AG08396 (cell line): ENCODE data around the gene OTUB2.

Experiments used
- DNase-seq: peaks from one replicate; pipeline ENCODE4 v3.0.0; 2012; ENCODE audit warnings: low spot score, mixed read lengths

OTUB2 gene

DNA sequence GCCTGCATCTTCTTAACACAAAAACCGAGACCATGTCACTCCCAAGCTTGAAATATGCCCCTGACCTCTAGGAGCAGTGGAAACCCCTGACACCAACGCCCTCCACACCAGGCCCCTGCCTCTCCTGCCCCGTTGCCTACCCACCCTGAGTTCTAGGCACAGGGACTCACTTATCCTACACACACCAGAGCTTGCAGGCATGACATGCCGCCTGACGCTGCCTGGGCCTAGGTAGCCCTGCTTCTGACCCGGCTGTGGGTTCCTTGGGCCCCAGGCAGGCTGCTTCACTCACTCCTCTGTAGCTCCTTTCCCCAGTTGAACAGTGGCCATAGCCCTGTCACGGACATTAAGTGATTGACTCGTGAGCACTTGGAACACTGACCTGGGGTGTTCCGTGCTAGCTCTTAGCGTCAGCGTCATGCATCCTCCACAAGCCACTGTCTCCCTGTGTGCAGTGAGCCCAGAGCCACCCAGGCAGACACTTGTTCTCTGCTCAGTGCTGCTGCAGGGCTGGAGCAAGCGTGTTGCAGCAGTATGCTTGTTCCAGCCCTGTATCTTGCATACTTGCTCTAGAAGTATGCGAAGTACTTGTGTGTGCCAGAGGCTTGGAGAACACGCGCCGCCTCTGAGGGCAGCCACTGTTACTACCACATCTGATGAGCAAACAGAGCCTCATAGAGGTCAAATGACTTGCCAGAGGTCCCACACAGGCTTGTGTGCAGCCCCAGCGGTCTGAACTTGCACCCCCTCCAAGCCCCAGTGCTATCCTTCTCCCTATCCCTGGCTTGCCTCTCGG, 15.6 kb downstream of the OTUB2 start:
- DNase-seq, result peak; percentile 86

- DNase-seq, result no peak
Measured at GRCh38 chr14:94042433-94043091, 16.4 kb downstream of the OTUB2 start.

DNA sequence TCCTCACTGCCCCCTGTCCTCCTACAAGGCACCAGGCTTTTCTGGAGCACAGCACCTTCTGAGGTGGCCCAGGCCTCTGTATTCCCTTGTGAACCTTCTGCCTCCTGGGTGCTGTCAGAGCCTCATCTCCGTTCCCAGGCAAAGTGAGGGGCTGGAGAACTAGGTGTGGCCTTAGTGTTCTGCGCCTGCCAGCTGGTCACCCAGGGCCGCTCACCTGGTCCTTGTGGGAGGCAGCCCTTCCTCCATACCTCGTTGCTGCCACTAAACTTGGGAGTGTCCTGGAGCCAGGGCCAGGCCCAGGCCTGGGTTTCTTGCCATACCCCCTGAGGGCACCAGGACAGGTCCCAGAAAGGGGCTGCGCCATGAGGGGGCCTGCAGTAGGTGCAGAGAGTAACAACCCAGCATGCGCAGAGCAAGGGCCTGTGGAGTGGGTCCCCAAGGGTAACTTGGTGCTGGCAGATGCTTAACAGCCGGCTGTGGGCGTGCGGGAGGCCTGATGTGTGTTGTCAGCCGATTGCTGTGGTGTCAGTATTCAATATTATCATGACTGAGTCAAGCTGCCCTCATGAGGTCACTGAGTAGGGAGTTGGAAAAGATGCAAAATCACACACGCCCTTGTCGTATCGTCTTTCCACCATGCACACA, 17.1 kb downstream of the OTUB2 start:
- no peak for DNase-seq

DNA sequence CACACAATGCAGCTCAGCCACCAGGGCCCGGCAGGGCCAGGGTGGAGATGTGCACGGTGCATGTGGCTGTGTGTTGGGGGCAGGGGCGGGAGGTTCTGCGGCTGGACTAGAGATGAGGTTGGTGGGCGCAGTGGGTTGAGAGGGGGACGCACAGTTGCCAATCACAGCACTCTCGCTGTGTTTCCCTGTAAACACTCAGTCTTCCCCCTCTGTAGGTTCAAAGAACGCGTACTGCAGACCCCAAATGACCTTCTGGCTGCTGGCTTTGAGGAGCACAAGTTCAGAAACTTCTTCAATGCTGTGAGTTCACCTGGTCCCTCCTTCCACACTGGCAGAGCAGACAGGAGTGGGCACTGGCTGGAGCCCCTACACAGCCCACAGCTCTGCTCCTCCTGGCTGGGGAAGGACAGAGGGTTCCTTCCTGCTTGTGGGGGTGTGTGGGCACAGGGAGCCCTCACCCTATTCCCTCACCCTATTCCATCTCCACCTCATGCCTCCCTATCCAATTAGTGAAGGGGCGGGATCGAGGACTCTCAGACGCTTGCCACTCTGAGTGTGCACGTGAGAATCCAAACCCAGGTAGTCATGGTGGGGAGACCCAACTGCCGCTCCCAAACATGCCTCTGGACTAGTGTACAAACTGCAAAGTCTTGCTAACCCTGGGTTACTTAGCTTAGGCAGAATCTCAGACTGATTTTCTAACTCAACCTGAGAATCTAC, 17.8 kb downstream of the OTUB2 start:
- no peak for DNase-seq

- DNase-seq, result no peak
Measured at GRCh38 chr14:94044476-94045091, 18.4 kb downstream of the OTUB2 start.

GRCh38 chr14:94045101-94045500, 19.0 kb downstream of the OTUB2 start:
- no peak for DNase-seq

- no peak for DNase-seq
Measured at GRCh38 chr14:94045563-94046345, 19.6 kb downstream of the OTUB2 start.

DNA sequence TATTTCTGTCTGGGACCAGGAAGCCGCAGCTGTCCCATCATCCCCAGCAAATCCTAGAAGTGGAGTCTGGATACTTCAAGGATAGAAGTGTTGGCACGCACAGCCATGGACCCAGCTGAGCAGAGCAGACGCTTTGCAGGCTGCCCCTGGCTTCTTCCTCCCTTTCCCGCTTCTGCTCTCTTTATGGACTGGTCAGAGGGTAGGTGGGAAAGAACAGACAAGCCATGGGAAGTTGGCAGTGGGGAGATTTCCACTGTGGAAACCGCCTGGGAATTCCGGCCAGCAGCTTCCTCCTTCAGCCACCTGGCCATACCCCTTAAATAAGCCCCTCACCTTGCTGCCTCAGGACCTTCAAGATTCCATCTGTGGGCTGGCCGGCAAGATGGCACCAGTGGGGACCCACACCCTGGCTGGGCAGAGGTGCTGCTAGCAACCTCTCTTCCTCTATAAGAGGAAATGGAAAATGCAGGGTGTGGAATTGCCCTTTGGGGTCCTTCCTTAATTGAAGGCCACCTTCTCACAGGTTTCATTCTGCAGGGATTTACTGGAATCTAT, 20.6 kb downstream of the OTUB2 start:
- DNase-seq, result no peak

DNA sequence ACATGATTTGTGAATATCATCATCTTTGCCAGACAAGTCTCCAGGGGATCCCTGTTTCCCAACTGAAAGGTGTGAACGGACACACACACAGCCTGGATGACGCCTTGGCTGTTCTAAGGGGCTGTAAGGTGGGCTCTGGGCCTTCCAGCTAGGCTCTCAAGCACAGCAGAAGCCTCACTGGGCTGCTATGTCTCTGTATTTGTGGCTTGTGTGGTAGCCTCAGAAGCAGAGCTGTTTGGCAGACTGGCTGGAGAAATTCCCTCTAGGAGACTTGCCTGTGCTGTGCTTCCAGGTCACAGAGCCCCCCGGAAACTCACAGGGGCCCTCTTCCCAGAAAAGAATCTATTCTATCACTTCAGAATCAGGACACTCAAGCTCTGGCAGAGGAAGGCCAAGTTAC, 21.4 kb downstream of the OTUB2 start:
- DNase-seq, result no peak

DNA sequence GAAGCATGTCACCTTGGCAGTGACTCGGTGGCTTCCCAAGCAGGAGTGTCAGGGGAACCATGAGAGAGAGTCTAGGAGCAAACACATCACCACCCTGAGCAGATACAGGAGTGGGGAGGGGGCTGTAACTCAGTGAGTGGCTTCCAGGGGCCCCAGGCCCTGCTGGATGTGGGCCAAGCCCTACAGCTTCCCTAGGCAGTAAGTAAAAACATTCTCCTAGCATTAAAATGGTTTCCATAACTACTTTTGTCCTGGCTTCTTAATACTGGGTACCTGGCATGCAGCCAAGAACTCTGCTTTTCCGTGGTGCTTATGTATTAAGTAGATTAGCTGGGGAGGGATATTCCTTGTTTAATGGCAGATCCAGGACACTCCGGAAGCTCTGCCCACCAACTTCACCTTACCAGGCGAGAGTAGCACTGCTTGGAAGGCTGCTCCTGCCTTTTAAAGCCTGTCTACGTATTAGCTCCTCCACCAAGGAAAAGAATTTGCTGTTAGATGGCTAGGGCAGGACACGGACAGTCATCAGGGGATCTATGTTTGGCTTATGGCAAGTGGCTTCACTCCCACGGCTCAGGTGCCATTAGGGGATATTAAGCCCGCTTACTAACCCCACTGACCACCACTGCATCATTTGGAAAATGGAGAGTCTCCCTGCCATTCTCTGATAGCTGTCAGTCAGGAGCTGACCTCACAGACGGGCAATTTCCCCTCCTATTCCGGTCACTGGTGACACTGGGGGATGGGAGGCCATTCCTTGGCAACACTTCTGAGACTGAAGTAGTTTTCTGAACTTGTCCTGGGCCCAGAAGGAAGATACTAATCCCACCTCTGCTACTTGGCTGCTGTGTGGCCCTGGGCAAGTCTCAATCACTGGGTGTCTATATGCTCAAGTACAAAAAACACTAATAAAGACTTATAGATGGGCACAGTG, 22.8 kb downstream of the OTUB2 start:
- DNase-seq, result no peak

DNA sequence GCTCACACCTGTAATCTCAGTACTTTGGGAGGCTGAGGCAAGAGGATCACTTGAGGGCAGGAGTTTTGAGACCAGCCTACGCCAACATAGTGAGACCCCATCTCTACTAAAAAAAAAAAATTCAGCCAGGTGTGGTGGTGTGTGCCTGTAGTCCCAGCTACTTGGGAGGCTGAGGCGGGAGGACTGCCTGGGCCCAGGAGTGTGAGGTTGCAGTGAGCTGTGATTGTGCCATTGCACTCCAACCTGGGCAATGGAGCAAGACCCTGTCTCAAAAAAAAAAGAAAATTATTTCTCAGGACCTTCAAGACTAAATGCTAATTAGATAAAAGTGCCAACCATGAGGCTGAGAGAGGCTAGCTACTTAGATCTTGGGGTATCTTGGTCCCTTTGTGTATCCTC, 23.5 kb downstream of the OTUB2 start:
- DNase-seq, result no peak

DNA sequence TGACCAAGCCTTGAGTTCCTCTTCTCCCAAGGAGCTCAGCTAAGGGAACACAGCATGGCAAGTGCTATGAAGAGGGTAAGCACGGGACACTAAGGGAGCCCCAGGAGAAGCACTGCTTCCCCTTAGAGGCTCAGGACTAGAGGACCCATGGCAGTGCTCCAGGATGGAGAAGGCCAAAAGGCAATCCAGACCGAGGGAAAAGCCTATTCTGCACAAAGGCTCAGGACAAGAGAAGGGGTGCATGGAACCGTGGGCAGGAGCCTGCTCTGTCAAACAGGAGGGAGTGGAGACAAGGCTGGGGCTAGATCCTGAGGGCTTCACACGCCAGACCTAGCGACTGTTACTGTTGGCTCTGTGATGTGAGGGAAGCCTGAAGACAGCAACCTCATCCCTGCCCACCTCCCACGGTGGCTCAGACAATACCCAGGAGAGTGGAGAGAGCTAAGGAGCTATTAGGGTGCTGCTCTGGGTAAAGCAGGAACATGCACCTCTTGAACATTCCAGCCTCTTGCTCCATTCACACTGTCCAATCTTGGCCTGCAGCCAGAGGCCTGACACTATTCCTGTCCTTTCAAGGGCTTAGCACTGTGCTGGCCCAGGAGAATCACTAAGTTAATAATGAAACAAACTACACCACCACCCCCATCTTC, 24.2 kb downstream of the OTUB2 start:
- DNase-seq, result no peak

DNA sequence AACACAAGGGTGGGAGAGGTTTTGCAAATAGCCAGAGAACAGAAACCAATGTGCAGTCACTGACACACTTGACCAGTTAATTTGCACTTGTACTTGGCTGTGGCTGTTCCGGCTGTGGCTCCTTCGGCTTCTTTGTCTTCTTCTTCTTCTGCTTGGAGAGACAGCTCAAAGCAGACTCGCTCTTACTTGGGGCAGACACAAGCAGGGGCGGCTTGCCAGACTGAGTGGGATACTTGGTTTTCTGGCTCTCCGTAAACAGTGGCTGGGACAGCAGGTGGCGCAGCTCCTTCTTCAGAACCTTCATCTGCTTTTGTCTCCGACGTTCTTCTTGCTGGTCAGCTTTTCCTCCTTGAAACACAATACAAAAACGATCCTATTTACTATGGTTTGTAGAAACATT, 25.0 kb downstream of the OTUB2 start:
- DNase-seq, result peak; percentile 27

- DNase-seq, result no peak
Measured at GRCh38 chr14:94051779-94052178, 25.6 kb downstream of the OTUB2 start.

DNA sequence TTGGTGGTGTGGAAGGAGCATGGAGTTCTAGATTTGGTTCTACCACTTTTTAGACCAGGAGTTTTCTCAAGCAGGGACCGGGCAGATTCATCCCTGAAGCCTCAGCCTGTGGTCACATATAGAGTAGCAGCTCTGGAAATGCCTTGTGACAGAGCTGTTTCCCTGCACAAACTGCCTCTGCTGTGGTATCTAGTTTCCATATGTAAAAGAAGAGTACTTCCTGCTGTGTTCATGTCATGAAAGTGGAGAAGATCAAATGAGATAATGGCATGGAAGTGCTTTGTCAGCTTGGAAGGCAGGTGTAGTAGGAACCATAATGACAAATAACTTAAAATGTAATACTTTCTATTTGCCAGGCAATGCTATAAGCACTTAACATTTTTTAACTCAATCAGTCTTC, 26.1 kb downstream of the OTUB2 start:
- DNase-seq, result no peak

DNA sequence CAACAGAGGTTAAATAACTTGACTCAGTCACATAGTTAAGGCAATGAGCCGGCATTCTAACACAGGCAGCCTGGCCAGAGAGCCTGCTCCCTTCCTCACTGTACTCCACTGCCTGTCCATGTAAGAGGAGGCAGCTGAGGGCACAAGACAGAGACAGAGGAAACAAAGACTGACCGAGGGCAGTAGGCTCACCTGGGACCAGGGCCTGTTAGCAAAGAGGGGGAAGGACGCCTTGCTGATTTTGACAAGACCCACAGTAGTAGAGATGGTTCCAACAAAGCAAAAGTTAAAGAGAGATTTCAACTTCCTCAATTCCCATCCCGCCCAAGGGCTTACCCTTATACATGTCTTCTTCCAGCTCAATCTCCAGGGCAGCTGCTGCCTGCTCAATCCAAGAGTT, 26.5 kb downstream of the OTUB2 start:
- DNase-seq, result no peak

DNA sequence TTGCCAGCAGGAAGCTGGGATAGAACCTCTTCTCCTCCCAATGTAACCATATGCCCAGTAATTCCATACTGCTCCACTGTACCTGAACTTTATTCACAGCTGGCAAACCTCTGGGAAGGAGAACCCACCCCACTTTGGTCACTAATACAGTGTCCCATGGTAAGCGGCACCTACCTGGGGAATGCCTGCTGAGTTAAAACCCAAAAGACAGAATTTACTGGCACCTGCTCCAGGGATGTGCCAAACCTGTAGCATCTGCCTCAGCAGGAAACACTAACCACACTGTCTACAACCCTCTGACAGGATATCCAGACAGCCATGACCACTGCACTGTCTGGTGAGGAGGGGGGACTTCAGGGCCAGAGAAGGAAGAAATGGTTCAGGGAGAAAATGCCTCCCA, 28.3 kb downstream of the OTUB2 start:
- DNase-seq, result no peak

DNA sequence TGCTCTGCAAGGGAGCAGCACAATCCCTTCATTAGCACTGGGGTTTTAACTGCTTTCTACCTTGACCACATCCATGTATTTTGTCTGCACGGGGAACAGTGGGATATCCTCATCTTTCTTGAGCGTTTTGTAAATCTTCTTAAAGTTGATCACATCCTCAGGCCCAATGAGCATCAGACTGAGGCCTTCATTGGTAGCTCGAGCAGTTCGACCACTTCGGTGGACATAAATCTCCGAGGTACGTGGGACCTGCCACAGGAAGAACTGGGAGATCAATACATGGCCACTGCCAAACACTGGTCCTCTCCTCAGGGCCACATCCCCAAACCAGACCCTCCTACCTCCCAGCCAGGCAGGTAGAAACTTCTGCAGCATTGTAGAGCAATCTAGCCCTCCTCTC, 28.8 kb downstream of the OTUB2 start:
- DNase-seq, result no peak

- no peak for DNase-seq
Measured at GRCh38 chr14:94056579-94057308, 30.6 kb downstream of the OTUB2 start.
